IgD-negative memory B cell (primary cell): ENCODE data around the gene GALNT1. TPM values are rescaled to one million over a fixed set of nuclear protein-coding genes. Genes with fewer than 3 reads are reported as not detected.

ENCODE experiments used
- H3K27ac Mint-ChIP-seq, 3 donors: one replicate each; pipeline ENCODE4 v1.8.0; 2020 to 2022; ENCODE audit warnings: mild to moderate bottlenecking in 3 of 3, mixed read lengths in 3 of 3, moderate library complexity in 1 of 3
- H3K27me3 Mint-ChIP-seq: one replicate; pipeline ENCODE4 v1.8.0; 2021; ENCODE audit warnings: mixed read lengths
- H3K36me3 Mint-ChIP-seq: one replicate; pipeline ENCODE4 v1.8.0; 2020; ENCODE audit warnings: mild to moderate bottlenecking, mixed read lengths
- H3K4me1 Mint-ChIP-seq, 3 donors: one replicate each; pipeline ENCODE4 v1.8.0; 2020 to 2022; ENCODE audit warnings: mixed read lengths in 3 of 3, mild to moderate bottlenecking in 1 of 3
- H3K4me3 Mint-ChIP-seq, 4 donors: one replicate each; pipeline ENCODE4 v1.8.0; 2020 to 2022; ENCODE audit warnings: mild to moderate bottlenecking in 4 of 4, mixed read lengths in 4 of 4, moderate library complexity in 3 of 4
- H3K9me3 Mint-ChIP-seq, 3 donors: one replicate each; pipeline ENCODE4 v1.8.0; 2020 to 2021; ENCODE audit warnings: mixed read lengths in 3 of 3, mild to moderate bottlenecking in 1 of 3
- polyA plus RNA-seq: library from polyadenylated mRNA; unstranded; fragments of 300-500 nt; fragmentation: Illumina TruSeq; gene quantifications from one replicate; pipeline ENCODE4 v1.2.3, GENCODE V29; 2021

GALNT1 gene
- polyA plus RNA-seq, 1 donor from 2014 or later = 15.5 TPM

DNA sequence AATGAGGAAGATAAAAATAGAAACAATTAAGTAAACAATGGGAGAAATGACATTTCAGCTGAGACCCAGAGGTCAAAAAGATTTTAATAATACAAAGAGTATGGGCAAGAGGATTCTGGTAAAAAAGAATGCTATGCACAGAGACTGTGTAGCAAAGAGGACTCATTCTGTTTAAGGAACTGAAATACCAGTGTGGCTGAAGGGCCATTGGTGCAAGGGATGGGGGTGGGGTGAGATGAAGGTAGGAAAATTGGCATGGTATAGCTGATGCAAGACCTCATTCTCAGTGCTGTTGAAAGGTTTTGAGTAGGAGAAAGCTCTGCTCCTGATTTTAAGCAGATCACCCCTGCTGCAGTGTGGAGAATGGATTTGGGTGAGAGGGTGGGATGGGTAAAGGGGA lies 10.8 kb downstream of the GALNT1 start:
- H3K4me3 Mint-ChIP-seq = no peak overlapping the region
- peaks cover 0 to 1% (median 0%) of the 10 kb centered on the region in 3 donors for H3K9me3 Mint-ChIP-seq
- H3K27ac Mint-ChIP-seq = no peak overlapping the region
- peaks cover 1% of the 10 kb centered on the region for H3K36me3 Mint-ChIP-seq
- H3K4me1 Mint-ChIP-seq = peaks cover 30 to 39% (median 32%) of the 10 kb centered on the region in 3 donors
- H3K27me3 Mint-ChIP-seq = no peaks in the 10 kb centered on the region

DNA sequence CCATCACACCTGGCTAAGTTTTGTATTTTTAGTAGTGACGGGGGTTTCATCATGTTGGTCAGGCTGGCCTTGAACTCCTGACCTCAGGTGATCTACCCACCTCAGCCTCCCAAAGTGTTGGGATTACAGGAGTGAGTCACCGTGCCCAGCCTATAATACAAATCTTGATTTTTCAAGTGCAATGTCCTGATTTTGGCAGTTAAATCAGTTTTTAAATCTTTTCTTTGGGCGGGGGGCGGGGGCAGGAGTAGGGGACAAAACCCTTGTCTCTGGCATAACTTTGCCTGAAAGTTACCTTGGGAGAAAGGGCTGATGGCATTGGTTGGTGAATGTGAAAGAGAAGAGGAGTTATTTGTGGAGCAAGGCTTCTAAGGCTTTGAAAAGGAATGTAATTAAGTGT lies 12.3 kb downstream of the GALNT1 start:
- no peaks in the 10 kb centered on the region for H3K27me3 Mint-ChIP-seq
- H3K4me3 Mint-ChIP-seq = no peak overlapping the region
- peaks cover 1% of the 10 kb centered on the region for H3K36me3 Mint-ChIP-seq
- H3K9me3 Mint-ChIP-seq = peaks cover 1 to 5% (median 2%) of the 10 kb centered on the region in 3 donors
- peaks cover 31 to 32% (median 31%) of the 10 kb centered on the region in 3 donors for H3K4me1 Mint-ChIP-seq
- H3K27ac Mint-ChIP-seq = no peak overlapping the region

DNA sequence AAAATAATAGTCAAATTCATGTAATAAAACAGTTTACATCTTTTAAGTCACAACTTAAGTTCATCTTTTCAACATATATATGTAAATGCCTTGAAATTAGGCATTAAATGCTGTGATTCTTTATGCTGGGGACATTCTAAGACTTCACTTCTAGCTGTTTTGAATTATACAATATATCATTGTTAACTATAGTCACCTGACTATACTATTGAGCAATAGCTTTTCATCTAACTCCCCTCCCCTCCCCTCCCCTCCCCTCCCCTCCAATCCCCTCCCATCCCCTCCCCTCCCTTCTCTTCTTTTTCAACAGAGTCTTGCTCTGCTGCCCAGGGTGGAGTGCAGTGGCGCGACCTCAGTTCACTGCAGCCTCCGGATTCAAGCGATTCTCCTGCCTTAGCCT lies 16.2 kb downstream of the GALNT1 start:
- peaks cover 22 to 30% (median 26%) of the 10 kb centered on the region in 3 donors for H3K4me1 Mint-ChIP-seq
- H3K9me3 Mint-ChIP-seq = peaks cover 3 to 36% (median 19%) of the 10 kb centered on the region in 3 donors
- H3K36me3 Mint-ChIP-seq = peaks cover 16% of the 10 kb centered on the region
- no peaks in the 10 kb centered on the region for H3K27me3 Mint-ChIP-seq
- H3K4me3 Mint-ChIP-seq = no peak overlapping the region
- no peak overlapping the region for H3K27ac Mint-ChIP-seq

- Mint-ChIP-seq H3K4me1 (peaks cover 30 to 44% (median 35%) of the 10 kb centered on the region in 3 donors), H3K36me3 (peaks cover 20% of the 10 kb centered on the region), H3K9me3 (peaks cover 1 to 49% (median 31%) of the 10 kb centered on the region in 3 donors), H3K27ac (no peak overlapping the region), H3K27me3 (no peaks in the 10 kb centered on the region), H3K4me3 (peak overlapping the region in 2 of 4 donors; percentile 24 to 32)
Observed at GRCh38 chr18:35602193-35602820, 20.8 kb downstream of the GALNT1 start.

- Mint-ChIP-seq H3K4me1 (peaks cover 34 to 48% (median 39%) of the 10 kb centered on the region in 3 donors), H3K36me3 (peaks cover 20% of the 10 kb centered on the region), H3K27ac (no peak overlapping the region), H3K27me3 (no peaks in the 10 kb centered on the region), H3K4me3 (peak overlapping the region in 1 of 4 donors; percentile 24), H3K9me3 (peaks cover 1 to 49% (median 31%) of the 10 kb centered on the region in 3 donors)
Observed at GRCh38 chr18:35603008-35603407, 21.5 kb downstream of the GALNT1 start.

GRCh38 chr18:35603528-35603927 lies 22.0 kb downstream of the GALNT1 start:
- Mint-ChIP-seq H3K4me3 (no peak overlapping the region), H3K9me3 (peaks cover 1 to 46% (median 29%) of the 10 kb centered on the region in 3 donors), H3K4me1 (peaks cover 37 to 48% (median 39%) of the 10 kb centered on the region in 3 donors), H3K27me3 (no peaks in the 10 kb centered on the region), H3K36me3 (peaks cover 18% of the 10 kb centered on the region), H3K27ac (no peak overlapping the region)

DNA sequence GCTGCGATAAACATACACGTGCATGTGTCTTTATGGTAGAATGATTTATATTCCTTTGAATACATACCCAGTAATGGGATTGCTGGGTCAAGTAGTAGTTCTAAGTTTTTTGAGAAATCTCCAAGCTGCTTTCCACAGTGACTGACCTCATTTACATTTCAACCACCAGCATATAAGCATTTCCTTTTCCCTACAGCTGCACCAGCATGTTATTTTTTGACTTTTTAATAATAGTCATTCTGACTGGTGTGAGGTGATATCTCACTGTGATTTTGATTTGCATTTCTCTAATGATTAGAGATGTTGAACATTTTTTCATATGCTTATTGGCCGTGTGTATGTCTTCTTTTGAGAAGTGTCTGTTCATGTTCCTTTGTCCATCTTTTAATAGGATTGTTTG lies 22.8 kb downstream of the GALNT1 start:
- Mint-ChIP-seq H3K27ac (peak overlapping the region in 1 of 3 donors; percentile 69), H3K4me3 (peak overlapping the region in 2 of 4 donors; percentile 63 to 81), H3K4me1 (peaks cover 39 to 51% (median 40%) of the 10 kb centered on the region in 3 donors), H3K9me3 (peaks cover 1 to 43% (median 29%) of the 10 kb centered on the region in 3 donors), H3K27me3 (no peaks in the 10 kb centered on the region), H3K36me3 (peaks cover 20% of the 10 kb centered on the region)

DNA sequence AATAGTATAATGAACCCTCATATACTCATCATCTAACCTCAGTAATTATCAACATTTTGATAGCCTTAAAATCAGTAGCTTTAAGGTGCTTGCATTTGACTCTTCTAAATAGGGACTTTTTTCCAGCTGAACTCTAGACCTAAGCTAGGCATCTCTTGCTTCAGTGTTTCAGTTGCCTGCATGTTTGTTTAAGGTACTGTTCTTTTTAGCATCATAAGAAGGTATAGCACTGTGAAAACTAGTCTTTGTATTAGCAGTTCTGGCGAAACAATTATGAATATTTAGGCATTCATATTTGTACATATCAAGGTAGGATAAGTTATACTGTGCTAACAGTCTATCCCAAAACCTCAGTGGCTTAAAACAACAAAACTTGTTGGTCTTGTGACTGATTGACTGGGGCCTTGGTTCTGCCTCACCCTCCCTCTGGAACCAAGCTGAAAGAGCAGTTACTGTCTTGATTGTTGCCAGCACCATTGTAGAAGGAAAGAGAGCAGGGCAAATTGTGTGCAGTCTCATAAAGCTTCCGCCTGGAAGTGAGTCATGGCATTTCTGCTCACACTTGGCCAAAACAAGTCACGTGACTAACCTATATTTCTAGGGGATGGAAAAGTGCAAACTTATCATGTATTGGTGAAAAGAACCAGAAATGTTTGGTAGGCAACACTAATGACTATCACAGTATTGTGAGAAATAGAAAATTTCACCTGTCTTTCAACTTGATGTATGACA lies 24.3 kb downstream of the GALNT1 start:
- H3K36me3 Mint-ChIP-seq = peaks cover 19% of the 10 kb centered on the region
- peak overlapping the region in 1 of 4 donors; percentile 85 for H3K4me3 Mint-ChIP-seq
- no peak overlapping the region for H3K27ac Mint-ChIP-seq
- peaks cover 1 to 32% (median 23%) of the 10 kb centered on the region in 3 donors for H3K9me3 Mint-ChIP-seq
- peaks cover 39 to 47% (median 42%) of the 10 kb centered on the region in 3 donors for H3K4me1 Mint-ChIP-seq
- no peaks in the 10 kb centered on the region for H3K27me3 Mint-ChIP-seq

DNA sequence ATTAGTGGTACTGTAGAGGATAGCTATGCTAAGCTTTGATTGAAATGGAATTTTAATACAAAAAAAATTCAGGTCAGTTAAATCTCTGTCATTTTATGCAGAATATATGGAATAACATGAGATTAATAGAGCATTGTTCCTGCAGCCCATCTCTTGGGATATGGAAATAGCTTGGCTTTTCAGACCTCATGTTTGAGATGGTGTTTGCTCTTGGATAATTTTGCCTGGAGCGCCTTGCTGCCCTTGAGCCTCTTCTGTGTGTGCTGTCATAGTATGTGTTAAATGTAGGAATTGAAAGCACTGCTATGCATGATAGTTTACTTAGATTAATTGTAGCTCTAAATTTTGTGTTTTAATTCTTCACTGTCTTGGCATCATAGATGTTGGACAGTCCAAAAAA lies 27.7 kb downstream of the GALNT1 start:
- H3K27ac Mint-ChIP-seq = no peak overlapping the region
- H3K4me1 Mint-ChIP-seq = peaks cover 27 to 41% (median 35%) of the 10 kb centered on the region in 3 donors
- no peaks in the 10 kb centered on the region for H3K9me3 Mint-ChIP-seq

DNA sequence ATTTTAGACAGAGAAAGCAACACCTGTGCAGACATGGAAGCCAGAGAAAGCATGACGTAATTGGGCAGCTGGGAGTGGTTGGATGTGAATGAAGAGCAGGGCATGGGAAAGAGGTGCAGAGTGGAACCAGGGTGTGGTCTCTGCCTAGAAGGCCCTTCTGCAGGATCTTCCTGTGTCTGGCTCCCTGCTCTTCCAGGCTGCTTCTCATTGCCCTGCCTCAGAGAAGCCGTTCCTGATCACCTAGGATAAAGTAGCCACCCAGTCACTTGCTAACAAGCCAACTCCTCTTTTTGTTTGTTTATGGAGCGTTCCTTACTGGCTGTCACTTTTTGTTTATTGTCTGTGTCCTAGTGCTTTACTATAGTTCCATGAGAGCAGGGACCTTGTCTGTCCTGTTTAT lies 28.5 kb downstream of the GALNT1 start:
- Mint-ChIP-seq H3K4me1 (peaks cover 18 to 32% (median 27%) of the 10 kb centered on the region in 3 donors), H3K4me3 (peak overlapping the region in 1 of 4 donors; percentile 4), H3K27me3 (no peaks in the 10 kb centered on the region), H3K27ac (peak overlapping the region in 1 of 3 donors; percentile 65), H3K9me3 (no peaks in the 10 kb centered on the region), H3K36me3 (peaks cover 2% of the 10 kb centered on the region)

More for the DNA sequence above, 27.7 kb downstream of the GALNT1 start:
- H3K4me3 Mint-ChIP-seq = no peak overlapping the region
- H3K27me3 Mint-ChIP-seq = no peaks in the 10 kb centered on the region
- H3K36me3 Mint-ChIP-seq = peaks cover 5% of the 10 kb centered on the region

DNA sequence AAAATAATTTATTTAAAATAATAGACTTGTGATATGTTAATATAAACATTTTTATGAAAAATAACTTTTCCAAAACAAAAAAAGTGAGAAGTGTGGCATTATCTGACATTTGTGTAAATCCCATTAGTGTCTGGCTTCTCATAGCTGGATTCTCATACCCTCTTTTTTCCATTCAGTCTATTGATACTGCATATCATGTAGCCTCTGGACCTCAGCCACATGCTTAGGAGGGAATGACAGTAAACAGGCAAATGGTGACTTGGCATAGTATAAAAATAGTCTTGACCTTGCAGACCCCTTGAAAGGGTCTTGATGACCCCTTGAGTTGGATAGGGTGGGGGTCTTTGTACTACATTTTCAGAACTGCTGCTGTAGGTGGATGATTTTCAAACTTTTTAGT lies 29.2 kb downstream of the GALNT1 start:
- H3K4me3 Mint-ChIP-seq = no peak overlapping the region

DNA sequence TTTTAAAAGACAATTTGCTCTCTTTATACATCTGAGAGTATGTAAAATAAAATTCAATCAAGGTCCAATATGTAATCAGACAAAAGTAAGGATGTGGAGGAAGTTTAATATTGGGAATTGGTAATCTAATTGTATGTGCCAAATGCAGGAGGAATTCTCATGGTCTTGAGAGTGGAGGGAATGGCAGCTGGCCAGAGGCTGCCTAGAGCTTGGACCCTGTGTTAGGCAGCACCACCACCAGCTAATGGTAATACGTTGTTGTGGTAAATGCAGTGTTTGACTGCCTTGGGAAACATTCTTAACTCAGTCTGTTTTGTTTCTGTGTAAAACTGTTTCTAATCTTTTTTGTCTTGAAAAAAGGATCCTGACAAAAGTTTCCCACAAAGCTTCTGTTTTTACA lies 30.0 kb downstream of the GALNT1 start:
- no peaks in the 10 kb centered on the region for H3K9me3 Mint-ChIP-seq
- H3K4me3 Mint-ChIP-seq = no peak overlapping the region
- peaks cover 2% of the 10 kb centered on the region for H3K36me3 Mint-ChIP-seq
- no peak overlapping the region for H3K27ac Mint-ChIP-seq
- H3K27me3 Mint-ChIP-seq = no peaks in the 10 kb centered on the region
- H3K4me1 Mint-ChIP-seq = peaks cover 10 to 28% (median 24%) of the 10 kb centered on the region in 3 donors

More for the DNA sequence above, 29.2 kb downstream of the GALNT1 start:
- Mint-ChIP-seq H3K27me3 (no peaks in the 10 kb centered on the region), H3K4me1 (peaks cover 14 to 33% (median 28%) of the 10 kb centered on the region in 3 donors), H3K27ac (peak overlapping the region in 1 of 3 donors; percentile 60), H3K36me3 (peaks cover 2% of the 10 kb centered on the region), H3K9me3 (no peaks in the 10 kb centered on the region)

DNA sequence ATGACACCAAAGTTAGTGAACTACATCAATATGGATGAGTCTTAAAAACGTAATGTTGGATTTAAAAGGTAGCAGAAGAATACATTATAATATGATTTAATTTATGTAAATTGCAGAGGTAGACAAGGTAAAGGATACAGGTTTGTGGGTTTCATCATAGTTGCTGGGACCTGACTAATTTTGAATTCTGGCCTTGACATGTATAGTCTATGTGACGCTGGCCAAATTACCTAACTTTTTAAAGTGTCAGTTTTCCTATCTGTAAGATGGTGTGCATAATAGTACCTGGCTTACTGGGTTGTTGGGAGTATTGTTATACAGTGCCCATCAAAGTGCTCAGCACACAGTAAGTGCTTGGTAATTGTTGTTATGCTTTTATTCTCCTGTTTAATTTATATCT lies 34.5 kb downstream of the GALNT1 start:
- Mint-ChIP-seq H3K9me3 (no peaks in the 10 kb centered on the region), H3K36me3 (peaks cover 5% of the 10 kb centered on the region), H3K4me1 (peaks cover 7 to 13% (median 11%) of the 10 kb centered on the region in 3 donors), H3K4me3 (no peak overlapping the region), H3K27ac (peak overlapping the region in 1 of 3 donors; percentile 2), H3K27me3 (no peaks in the 10 kb centered on the region)

DNA sequence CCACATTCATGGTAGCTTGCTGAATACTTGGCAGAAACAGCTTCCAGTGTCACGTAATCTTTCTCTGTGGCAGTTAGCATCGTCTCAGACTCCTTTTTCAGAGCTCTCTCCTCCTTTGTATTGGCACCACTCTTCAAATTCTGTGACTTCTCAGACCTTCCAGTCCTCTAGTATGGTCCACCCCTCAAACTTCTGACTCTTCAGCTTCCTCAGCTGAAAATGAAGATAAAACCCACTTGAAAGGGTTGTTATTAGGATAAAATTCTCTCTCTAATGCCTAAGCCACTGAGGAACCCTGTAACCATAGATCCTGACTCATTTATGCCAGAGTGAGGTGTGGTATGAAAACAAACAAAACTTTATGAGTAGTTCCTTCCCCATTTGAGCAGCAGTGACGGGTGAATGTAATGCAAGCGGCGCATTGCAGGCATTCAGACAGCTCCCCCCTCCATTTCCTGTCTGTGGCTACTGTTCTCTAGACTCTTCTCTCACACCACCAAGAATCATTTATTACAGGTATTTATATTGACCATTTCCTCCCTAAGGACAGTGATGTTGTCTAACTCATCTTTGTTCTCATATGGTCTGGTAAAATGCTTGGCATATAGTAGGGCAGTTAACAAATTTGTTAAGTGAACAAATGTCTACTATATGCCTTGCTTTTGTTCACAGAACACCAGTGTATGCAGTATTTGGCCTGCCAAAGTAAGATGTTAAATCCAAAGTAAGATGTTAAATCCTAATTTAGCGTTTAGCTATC lies 35.3 kb downstream of the GALNT1 start:
- Mint-ChIP-seq H3K9me3 (no peaks in the 10 kb centered on the region), H3K36me3 (peaks cover 5% of the 10 kb centered on the region), H3K27ac (no peak overlapping the region), H3K4me3 (no peak overlapping the region), H3K4me1 (peaks cover 10 to 13% (median 11%) of the 10 kb centered on the region in 3 donors), H3K27me3 (no peaks in the 10 kb centered on the region)

GRCh38 chr18:35617865-35618264 lies 36.3 kb downstream of the GALNT1 start:
- no peak overlapping the region for H3K27ac Mint-ChIP-seq
- H3K36me3 Mint-ChIP-seq = peaks cover 5% of the 10 kb centered on the region
- H3K9me3 Mint-ChIP-seq = no peaks in the 10 kb centered on the region
- H3K4me3 Mint-ChIP-seq = no peak overlapping the region
- no peaks in the 10 kb centered on the region for H3K27me3 Mint-ChIP-seq
- peaks cover 16 to 17% (median 16%) of the 10 kb centered on the region in 3 donors for H3K4me1 Mint-ChIP-seq
